GM12892 (cell line): ENCODE results near the gene EPS15.

Source experiments
- POLR2A ChIP-seq: IDR thresholded peaks from 2 replicates; pipeline ENCODE4 v1.6.1; 2011; ENCODE audit warnings: low read depth, low read length, control low read depth
- POLR2AphosphoS5 ChIP-seq: IDR thresholded peaks from 2 replicates; pipeline ENCODE4 v1.6.1; 2011; ENCODE audit warnings: low read depth, low read length, control low read depth

DNA sequence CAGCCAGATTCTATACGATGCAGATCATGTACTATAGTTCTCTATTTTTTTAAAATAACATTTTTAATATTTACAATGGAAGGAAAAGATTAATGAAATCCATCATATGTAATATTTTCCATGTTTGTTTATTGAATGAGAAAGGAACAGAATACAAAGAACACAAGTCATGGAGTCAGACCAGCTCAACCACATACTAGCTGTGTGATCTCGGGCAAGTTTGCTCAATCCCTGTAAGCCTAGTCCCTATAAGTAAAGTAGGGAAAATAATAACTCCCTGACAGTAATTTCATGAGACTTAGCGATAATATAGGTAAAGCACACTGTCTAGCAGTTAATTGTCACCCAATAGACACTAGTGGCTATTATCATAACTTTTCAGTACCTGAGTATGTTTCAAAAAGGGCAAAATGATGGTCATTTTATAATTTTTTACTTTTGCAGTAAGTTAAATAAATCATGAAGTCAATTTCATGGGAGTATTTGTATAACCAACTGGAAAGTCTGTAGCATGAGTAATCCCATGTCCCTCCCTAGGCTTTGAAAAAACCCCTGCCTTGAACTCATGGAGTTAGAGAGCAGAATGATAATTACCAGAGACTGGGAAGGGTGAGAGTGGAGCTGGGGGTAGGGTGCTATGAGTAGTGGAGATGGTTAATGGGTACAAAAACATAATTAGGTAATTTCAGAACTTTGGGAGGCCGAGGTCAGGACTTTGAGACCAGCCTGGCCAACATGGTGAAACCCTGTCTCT is 37.0 kb upstream of the EPS15 start:
- TF ChIP-seq POLR2A (no peak), POLR2AphosphoS5 (no peak)
